PC-3 (cell line): ENCODE results near the gene DLG2.

Experiments
- EZH2 ChIP-seq: fragments of 300-600 bp; sonication (generic); IDR thresholded peaks from one replicate; pipeline ENCODE4 v1.6.1; 2017; ENCODE audit warnings: antibody characterized with exemption, mild to moderate bottlenecking, low read length; ENCODE audit not compliant: unreplicated experiment
- TF ChIP-seq, protein P1 (sequence below): fragments of 300-600 bp; sonication (generic); conservative IDR thresholded peaks from 2 replicates; pipeline ENCODE4 v1.5.1; 2017; ENCODE audit warnings: antibody characterized with exemption, low read depth, mild to moderate bottlenecking, low read length

DNA sequence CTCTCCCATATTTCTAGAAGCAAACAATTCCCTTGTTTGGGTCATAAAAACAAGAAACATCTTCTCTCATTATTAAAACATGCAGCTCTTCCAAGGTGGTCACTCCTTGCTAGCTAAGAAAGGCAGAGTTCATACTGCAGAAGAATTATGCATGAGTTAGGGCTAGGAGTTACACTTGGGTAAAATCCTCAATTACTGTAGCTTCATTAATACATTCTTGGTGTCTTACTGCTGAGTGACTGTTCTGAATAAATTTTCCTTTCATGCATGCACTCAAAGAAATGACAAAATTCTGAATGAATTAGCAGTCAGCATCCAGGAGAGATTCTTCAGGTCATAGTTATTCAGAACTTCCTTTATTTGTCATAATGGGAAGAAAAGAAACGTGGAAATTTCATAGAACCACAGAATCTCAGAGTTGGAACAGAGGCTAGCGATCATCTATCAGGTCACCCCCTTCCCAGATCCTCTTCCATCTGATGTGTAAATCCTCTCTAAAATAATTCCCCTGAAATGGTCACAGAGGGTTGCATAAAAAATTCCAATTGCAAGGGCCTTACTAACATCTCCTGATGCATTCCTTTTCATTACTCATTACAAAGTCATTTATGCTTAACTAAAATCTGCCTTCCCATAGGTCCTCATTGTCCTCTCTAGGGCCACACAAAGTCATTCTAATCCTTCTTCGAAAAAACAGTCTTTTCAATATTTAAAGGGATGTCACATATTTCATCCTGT, 771.5 kb downstream of the DLG2 start:
- TF ChIP-seq, protein P1, sequence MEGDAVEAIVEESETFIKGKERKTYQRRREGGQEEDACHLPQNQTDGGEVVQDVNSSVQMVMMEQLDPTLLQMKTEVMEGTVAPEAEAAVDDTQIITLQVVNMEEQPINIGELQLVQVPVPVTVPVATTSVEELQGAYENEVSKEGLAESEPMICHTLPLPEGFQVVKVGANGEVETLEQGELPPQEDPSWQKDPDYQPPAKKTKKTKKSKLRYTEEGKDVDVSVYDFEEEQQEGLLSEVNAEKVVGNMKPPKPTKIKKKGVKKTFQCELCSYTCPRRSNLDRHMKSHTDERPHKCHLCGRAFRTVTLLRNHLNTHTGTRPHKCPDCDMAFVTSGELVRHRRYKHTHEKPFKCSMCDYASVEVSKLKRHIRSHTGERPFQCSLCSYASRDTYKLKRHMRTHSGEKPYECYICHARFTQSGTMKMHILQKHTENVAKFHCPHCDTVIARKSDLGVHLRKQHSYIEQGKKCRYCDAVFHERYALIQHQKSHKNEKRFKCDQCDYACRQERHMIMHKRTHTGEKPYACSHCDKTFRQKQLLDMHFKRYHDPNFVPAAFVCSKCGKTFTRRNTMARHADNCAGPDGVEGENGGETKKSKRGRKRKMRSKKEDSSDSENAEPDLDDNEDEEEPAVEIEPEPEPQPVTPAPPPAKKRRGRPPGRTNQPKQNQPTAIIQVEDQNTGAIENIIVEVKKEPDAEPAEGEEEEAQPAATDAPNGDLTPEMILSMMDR = no peak
- no peak for TF ChIP-seq EZH2
